Hippocampal formation (tissue), 2 donors: ENCODE data around the gene INSIG1.

Experiments used
- DNase-seq, 2 donors: peaks; one replicate each; lab custom pipeline; 2025; lab: John Stamatoyannopoulos, UW

The INSIG1 gene

DNA sequence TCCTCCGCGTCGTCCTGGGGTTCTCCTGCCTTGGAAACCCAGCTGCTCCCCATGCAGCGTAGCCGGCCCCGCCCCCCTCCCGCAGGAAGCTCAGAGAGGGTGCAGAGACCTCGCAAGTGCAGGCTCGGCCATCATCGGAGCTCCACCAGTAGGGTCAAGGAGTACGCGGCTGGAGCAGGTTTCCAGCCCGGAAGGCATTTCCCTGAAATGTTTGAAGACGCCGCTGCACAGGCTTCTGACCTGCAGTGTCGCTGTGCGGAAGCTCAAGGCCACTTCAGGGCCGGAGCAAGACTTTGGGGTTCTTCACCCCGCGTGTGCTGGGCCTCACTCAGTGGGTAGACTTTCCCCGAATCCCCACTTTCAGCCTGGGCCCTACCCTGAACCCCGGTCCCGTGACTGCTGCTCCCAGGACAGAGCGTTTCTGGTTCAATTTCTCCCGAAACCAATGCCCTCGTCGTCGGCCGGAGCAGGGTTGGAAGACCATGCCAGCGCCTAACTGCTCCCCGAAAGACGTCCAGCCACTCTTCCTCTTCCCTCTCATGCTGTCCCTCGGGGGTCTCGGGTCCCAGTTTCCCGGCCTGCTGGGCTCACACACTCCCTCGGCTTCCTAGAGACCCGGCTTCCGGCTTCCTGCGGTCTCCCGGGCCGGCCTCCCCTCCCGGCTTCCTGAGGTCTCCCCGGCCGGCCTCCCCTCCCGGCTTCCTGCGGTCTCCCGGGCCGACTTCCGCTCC, 52.1 kb downstream of the INSIG1 start:
- DNase-seq, result no peak

DNA sequence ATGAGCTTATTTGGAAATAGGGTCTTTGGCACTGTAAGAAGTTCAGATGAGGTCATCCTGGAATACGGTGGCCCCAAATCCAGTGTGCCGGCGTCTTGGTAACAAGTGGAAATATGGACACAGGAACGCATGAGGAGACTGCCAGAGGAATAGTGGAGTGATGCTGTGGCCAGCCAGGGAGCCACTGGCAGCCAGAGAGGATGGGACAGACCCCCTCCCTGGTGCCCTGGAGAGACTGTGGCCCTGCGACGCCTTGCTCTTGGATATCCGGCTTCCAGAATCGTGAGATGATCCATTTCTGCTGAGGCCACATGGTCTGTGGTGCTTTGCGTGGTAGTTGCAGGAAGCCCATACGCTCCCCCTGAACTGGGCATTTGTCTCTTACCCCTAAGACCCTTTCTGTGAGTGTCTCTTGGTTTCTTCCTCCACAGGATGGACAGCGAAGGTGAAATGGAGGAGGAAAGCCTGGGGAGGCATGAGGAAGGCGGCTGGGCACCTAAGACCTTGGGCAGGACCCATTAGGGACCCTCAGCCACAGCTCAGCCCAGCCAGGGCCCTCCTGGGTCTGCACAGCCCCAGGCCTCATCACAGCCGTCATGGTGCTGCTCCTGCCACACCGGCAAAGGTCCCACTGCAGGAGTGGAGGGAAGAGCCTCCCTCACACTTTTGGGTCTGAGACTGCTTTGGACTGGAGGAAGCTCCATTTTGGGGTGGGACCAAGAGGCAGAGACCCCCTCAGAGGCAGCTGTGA, 53.6 kb downstream of the INSIG1 start:
- no peak for DNase-seq

DNA sequence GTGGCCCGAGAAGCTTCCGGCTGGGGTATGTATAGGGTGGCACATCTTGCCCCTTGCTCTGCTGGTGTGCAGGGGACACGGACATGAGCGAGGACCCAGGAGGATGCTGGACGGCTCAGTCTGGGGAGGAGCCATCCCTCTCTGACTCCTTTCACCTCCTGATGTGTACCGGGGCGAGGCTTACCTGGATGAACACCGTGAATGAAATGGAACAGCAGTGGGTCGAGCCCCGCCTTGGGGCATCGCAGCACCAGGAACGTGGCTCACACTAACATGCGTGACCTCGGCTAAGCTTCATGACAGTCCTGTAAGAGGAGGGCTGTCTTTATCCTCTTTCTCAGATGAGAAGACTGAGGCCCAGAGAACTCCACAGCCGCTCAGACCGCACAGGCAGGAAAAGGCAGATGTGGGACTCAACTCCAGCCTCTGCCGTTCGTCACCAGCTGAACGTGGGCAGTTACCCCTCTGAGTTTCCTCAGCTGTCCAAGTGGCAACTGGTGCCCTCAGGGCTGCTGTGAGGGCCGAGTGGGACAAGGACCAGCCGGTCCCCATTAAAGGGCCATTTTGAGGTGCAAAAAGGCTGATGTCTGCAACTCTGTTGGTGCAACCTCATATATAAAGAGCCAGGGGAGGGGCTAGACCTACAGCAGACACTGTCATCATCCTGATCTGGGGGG, 54.5 kb downstream of the INSIG1 start:
- no peak for DNase-seq

DNA sequence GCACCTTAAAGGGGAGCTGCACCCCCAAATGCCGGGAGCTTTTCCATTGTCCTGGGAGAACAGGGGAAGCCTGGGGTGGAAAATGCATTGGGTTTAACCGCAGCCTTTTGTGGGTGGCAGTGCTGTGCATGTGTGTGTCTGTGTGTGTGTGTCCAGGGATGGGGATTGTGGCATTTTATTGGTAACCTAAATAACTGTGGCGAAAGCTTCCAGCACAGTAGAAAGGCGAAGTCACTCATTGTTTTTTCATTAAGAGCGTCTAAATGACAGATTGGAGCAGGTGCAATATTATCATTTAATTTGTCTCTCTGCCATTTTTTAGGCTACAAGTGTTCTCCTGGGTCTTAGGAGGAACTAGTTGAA, 55.1 kb downstream of the INSIG1 start:
- no peak for DNase-seq

DNA sequence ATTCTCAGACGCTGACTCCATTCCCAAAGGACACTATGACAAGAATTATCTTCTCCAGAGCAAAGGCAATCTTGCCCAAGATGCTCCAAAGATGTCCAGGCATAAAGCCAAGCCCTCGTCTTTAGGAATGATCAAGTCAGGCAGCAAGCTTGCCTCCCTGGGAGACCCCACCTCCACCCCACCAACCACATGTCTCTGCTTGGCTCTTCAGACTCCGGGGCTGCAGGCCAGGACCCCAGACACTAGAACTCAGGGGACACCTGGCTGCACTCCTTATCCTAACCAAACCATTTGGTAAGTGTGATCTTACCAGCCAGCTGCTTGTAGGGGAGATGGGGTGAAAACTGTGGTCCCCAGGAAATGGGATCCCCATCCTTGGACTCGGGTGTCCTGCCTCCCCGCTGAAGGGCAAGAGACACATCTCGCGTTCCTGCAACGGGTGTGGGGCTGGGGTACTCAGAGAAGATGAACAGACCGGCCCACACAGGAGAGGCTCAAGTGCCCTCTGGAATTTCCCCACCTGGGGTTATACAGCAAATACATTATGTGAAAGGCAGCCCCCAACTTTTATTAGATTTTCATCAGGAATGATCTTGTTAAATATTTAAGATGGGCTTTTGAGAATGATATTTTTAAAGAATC, 55.7 kb downstream of the INSIG1 start:
- DNase-seq, result no peak

DNA sequence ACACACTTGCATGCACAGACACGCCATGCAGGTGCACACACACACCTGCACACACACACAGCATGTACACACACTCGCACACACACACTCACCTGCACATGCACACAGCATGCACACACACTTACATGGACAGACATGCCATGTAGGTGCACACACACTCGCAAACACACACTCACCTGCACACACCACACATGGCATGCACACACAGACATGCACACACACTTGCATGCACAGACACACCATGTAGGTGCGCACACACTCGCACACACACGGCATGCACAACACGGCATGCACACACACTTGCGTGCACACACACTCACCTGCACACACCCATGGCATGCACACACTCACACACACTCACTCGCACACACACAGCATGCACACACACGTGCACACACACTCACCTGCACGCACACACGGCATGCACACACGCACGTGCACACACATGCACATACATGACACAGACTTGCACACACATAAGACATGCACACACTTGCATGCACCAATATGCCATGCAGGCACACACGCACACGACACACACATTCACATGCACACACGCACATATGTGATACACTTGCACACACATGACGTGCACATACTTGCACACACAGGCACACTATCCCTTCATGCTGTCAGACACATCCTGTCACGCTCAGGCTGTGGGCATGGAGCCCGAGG, 56.8 kb downstream of the INSIG1 start:
- DNase-seq, result no peak

DNA sequence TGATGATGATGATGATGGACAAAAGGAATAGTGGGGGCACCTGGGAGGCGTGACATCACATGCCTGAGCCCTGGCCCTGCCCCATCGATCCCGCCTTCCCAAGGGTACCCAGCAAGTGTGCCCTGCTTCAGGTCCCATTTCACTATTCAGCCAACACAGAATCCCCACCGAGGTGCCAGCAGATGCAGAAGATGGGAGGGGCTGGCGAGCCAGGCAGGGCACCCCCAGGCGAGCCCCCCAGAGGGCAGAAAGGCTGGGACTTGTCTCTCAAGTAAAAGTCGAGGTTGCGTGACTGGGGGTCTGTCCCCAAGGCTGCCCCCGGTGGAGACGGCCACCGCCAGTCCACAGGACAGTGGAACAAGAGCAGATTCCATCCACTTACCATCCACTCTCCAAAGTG, 57.5 kb downstream of the INSIG1 start:
- DNase-seq, result no peak

DNA sequence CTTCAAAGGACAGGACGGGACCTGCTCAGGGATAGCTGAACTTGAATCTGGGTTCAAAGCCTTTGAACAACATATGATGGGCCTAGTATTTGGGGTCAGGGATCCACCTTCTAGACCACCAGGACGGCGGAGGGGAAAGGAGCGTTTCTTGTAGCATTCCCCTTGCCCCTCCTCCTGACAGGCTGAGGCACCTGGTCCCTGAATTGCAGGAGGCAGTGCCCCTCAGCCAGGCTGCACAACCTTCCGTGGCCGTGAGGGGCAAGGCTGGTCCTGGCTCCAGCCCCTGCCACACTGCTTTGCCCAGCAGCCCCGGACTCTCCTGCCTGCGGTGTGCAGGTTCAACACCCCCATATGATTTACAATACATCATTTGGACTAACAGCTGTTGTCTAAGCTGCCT, 58.1 kb downstream of the INSIG1 start:
- no peak for DNase-seq

DNA sequence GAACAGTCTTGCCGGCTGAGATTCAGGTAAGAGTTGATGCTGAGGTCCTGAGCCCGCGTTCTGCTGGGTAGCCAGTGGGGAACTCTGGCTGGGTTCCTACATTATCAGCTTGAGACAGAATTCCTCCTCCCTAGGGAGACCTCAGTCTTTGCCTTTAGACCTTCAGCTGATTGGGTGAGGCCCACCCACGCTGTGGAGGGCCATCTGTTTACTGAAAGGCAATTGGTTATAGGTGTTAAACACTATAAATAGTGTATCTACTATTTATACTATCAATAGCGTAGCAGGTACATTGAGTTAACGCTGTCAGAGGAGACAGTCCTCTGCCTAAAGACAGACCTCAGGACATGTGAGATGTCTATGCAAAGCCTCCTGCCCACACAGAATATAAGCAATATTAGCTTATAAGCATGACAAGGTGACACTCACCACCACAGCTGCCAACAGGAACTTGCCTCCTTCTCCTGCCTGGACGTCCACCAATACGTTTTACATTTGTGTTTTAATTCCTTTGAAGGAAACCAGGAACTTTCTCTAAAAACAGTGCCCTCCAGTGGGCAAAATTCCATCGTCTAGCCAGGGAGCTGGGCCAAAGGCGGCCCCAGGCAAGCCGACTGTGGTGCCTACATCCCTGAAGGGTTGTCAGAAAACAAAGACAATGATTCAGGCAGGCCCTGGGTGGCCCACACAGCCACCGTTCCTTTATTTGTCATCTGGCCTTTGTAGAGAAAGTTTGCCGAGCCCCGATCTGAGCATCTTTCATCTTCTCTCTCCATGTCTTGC, 58.8 kb downstream of the INSIG1 start:
- no peak for DNase-seq

DNA sequence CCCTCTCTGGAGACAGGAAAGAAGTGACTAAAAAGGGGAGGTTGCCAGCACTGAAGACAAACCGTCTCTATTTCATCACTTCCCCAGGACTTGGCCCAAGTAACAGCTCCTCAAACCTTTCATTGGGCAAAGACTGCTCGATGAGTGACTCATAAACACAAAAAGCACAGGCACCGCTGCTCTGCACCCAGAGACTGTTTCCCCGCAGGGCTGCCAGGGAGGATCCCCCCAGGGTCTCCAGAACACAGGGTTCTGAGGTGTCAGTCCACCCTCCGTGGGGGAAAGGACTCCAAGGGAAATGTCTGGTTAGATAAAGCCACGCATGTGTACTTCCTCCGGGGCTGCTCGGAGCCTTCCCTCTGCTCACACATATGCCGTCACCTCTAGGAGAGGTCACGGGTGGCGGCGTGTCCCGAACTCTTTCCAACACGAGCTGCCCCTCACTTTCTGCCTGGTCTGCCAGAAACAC, 59.9 kb downstream of the INSIG1 start:
- DNase-seq, result no peak

DNA sequence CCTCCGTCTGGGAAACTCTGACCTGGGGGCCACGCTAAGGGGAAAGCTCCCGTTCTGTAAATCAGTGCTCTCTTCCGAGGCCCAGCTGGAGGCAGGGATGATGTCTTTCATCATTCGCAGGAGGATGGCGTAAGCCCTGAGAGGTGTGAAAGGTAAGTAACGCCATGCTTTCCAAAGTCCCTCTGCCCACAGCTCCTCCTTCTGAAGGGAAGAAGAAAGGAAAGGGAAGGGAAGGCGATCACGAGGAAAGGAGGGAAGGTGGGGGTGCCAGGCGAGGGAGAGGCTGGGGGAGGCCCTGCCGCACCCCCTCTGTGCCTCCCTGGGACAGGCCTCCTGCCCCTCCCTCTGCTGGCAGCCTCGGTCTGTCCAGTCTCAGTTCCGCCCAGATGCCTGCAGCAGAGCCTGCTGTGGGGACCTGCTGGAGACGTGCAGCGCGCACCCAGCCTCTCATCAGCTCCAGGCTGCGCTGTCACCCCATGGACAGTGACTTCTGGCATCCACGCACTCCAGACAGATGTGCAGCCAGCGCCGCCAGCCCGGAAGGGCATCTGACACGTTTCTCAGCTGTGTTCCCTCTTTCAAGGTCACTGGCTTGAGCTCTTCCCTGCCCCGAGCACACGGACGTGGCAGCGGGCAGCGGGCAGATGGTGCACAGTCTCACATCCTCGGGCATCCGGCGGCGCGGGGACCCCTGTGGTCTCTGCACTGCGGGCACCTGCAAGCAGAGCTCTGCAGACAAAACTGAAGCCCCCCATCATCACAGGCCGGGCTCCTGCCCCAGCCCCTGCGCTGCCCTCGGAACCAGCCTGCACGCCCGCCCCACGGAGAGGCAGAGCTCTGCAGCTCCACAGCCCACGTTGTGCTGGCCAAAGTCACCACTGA, 60.6 kb downstream of the INSIG1 start:
- DNase-seq, result no peak

DNA sequence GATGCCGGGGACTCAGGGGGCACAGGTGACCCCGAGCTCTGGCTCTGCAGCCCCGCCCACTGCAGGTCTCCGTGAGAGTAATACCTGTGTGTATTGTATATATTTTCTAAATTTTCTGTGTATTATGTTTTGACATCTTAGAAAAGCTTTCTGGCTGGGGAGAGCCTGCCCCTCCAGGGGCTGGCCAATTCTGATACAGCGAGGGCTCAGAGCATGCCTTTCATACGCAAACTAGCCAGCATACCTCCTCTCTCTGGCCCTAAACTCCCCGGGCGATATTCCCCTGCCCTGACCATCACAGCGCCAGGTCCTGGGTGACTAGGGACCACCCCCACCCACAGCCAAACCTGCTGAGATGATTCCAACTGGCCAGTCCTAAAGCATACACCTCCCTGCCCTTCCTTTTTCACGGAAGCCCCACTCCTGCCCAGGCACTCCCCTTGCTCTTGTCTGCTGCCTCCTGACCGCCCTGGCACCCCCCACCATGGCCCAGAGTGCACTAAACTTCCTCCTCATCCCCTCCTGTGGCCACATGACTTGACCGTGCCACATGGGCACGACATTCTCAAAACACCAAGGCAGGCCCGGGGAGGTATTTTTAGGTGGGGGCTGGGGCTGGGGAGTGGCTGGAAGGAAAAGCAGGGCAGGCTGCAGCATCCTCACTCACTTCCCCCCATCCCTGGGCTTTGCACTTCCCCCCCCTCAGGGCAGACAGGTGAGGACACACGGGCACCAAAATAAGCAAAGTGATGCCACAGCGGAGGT, 61.5 kb downstream of the INSIG1 start:
- DNase-seq, result no peak
